ACHN (cell line): ENCODE measurements around the gene KCNE4.
A peak's percentile ranks its signal among the peaks of the same experiment; 100 is the strongest.

Experiments
- DNase-seq: peaks from one replicate; pipeline ENCODE4 v3.0.0-alpha.2; 2015
- in situ Hi-C: cut with HindIII; loops from 2 replicates; pipeline ENCODE4 v1.10.0; 2017; ENCODE audit warnings: low sequenced_read_pairs, low pct_ligation_motif_present, low pct_unique_long_range_greater_than_20kb

Gene KCNE4, protein sequence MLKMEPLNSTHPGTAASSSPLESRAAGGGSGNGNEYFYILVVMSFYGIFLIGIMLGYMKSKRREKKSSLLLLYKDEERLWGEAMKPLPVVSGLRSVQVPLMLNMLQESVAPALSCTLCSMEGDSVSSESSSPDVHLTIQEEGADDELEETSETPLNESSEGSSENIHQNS

DNA sequence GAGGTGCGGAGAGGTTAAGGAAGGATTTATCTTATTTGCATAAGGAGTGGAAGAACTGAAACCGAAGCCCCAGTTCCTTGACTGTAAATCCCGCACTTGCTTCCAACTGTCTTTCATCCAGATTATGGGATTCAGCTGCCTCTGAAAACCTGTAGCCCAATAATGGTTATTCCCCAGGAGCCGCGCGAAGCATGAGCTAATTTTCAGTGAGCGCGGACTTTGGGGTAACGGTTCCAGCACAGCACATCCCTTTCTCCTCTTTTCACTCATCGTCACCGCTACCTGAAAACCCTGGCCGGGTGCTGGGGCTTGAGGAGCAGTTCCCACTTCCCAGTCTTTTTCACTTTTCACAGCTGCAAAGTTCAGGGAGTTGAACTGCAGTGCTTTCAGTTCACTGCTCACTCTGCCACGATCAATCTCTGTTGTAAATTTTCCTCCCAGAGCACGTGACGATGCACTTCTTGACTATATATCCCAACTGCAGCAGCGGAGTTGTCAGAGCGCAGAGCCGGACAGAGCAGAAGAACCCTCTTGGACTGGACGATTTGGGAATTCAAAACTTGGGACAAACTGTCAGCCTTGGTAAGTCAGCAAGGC is at the start of gene KCNE4:
KCNE4 (plus strand) TSS at position 498 of the 597 bp plus-strand sequence. CDS start 641 bp downstream, outside the sequence.
- in situ Hi-C loops = no loop called here

DNA sequence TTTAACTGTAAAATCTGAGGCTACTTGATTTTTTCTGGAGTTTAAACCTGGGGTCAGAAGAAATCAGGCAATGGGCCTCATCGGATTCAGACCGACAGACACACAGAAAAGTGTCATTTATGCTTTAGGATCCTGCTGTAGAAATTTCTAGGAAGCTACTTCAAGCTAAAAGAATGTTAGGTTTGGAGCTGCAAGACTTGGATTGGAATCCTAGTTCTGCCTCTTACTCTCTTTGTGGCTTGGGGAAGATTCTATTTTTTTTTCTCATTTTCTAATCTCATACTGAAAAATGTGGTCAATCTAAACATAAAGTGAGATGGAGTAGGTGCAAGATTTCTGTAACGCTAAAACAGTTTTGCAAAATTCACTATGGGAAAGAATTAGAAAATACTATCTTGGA is 48.8 kb upstream of the KCNE4 start:
- in situ Hi-C loops = no loop called here
- no peak for DNase-seq

More for the DNA sequence above, at the start of gene KCNE4:
- DNase-seq = peak; percentile 26

DNA sequence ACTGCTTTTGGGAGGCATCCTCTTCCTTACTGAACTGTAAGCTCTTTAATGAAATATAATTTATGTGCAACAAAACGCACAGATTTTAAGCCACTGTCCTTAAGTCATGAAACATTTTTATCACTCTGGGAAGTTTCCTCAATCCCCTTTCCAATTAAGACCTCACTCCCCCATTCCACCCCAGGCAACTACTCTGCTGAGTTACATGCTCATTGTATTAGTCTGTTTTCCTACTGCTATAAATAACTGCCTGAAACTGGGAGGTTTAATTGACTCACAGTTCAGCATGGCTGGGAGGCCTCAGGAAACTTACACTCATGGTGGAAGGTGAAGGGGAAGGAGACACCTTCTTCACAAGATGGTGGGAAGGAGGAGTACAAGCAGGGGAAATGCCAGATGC is 46.5 kb upstream of the KCNE4 start:
- in situ Hi-C loops = no loop called here
- DNase-seq = no peak

DNA sequence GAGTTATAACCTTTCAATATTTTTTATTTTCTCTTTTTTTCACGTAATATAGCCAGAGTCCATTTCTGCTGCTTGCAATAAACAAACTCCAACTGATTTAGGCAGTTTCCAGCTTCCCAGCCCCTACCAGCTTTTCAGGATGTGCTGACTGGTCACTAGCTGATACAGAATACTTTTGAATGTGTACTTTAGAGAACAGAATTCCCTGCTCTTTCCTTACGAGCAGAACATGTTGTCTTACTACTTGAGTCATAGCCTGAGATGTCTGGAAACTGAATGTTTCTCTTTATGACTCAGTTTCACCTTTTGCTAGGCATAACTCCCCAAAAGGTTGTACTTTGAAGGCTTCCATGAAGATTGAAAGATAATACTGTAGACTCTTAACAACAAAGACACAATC is 44.5 kb upstream of the KCNE4 start:
- in situ Hi-C loops = no loop called here

DNA sequence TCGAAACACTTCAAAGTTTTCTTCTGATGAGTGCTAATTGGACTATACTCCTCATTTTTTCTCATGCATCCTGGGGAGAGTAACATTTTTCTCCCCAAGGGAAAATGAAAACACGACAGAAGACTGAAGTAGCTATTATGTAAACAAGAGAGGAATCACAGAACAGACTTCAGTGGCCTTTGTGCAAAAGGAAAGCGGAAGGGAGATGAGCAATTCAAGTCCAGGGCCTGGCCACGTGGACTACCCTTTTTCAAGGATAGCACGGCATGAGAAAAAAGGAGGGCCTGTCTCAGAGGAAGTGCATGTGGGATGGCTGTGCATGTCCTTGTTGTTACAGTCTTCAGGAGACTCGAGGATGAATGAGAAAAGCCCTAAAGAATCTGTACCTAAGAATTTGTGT is 43.8 kb upstream of the KCNE4 start:
- no peak for DNase-seq
- in situ Hi-C loops = no loop called here

More for the DNA sequence above, 44.5 kb upstream of the KCNE4 start:
- no peak for DNase-seq

DNA sequence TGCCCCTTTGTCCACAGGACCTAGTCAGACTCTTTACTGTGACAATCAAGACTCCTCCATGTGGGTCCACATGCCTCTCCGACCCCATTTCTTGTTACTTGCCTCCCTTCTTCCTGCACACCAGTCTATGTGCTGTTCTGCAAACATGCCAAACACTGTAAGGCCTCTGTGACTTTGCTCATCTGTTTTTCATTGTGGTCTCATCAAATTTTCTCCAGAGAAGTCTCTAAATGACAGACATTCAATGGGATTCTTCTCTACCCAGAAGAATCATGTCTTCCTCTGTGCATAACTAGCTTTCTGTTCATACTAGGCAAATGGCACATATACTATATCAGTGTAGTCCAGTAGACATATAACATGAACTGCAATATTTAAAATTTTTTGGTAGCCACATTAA is 43.0 kb upstream of the KCNE4 start:
- no peak for DNase-seq
- in situ Hi-C loops = no loop called here

DNA sequence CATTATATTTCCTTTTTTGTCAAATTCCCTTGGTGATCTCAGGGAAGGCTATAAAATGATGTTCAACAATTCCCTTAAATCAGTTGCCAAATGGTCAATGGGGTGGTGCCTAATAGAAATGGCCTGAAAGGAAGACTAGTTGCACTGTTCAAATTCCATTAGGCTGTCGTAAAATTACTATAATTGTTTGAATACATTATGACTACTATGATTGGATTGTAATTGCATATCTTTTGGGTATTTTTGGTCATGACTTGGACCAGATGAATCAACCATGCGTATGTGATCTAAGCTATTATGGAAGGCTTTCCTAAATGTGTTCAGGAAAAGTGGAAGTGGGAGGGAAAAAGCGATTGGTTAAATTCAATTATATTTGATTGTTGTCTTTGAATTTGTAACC is 41.3 kb upstream of the KCNE4 start:
- in situ Hi-C loops = no loop called here

DNA sequence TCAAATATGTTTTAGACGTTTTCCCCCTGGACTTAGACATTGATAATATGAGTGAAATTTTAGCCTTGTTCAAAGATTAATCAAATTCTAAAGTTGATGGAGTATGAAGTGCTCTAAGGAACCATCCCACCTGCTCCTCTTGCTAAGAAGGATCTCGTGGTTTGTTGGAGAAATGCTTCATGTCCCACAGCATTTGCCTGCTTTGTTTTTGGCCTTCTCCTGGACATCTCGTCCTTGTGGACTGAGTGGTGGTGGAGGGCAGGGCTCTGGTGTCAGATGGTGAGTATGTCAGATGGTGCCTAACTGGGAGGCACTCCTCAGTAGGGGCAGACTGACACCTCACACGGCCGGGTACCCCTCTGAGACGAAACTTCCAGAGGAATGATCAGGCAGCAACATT is 39.7 kb upstream of the KCNE4 start:
- in situ Hi-C loops = no loop called here
- no peak for DNase-seq

More for the DNA sequence above, 41.3 kb upstream of the KCNE4 start:
- no peak for DNase-seq

DNA sequence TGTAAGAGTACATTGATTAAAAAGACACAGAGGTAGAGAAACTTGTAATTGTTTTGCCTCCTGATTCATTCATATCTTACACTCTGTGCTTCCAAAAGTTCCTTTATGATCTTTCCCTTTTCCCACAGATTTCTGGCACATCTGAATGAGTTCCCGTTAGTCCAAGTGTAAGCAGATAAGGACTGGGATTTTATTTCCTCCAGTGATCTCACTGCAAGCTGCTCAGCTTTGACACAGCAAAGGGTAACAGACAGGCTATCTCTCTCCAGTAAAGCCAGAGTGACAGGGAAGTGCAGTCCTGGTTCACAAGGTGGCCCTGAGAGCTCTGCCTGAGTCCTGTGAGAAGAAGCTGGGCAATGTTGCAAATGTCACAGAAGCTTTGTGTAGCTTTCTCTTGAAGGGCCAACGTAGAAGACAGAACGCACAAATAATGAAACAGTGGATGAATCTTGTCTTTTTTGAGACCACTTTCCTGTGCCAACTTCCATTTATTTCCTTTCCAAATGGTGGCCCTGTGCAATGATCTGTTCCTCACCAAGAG is 32.5 kb upstream of the KCNE4 start:
- no peak for DNase-seq

DNA sequence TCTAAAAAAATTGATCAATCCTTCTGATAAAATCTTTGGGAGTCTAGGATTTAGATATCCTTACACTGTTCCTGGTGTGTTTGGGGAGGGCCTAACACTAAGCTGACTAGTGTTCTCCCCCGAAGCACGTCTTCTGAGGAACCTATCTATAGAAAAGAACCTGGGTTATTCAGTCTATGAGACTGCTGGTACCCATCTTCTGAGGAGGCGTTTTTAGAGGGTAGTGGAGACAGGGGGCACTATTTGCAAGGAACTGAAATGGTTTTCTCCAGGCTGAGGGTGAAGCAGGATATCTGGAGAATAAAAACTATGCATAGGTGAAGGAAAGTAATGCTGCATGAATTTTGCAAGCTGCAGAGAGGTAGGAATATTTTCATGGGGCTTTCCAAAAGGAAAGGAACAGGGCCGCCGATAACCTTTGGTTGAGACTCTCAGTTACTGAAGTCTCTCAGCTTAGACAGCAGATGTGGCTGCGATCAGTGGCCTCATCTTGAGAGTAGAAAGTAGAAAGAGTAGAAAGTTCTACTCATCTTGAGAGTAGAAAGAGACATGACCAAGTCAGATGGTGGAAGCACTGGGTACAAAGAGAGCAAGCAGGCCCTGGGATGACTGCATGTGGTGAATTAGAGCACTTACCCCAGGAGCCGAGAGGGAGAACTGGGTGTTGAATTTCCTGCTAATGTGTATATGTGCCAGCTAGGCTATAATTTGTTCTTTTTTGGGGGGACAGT is 31.8 kb upstream of the KCNE4 start:
- in situ Hi-C loops = no loop called here
- no peak for DNase-seq

More for the DNA sequence above, 32.5 kb upstream of the KCNE4 start:
- in situ Hi-C loops = no loop called here

DNA sequence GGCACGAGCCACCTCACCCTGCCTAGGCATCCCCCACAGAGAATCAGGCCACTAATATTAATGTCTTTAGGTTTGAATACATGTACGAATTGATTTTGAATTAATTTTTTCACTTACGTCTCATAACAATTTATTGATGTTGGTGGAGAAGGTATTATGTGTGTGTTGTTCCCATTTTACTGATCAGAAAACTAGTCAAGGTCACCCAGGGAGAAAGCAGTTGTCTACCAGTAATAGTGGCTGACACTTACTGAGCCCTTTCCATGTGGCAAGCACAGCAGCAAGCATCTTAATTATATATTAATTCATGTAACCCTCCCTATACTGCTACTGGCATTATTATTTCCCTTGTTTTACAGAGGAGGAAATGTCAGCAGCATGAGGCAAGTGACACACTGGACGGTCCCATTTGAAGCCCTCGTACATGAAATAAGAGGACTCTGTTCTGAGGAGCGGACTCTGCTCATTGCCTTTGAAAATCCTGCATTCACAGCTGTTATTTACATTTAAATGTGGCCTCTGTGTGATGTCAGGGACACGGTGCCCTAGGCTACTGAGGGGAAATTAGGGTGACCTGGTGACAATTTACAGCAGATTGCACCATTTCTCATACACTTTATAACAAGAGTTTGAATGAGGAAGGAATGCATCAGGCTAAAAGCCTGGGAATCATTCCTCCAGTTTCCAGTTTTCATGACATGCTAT is 30.9 kb upstream of the KCNE4 start:
- in situ Hi-C loops = no loop called here
- DNase-seq = no peak

DNA sequence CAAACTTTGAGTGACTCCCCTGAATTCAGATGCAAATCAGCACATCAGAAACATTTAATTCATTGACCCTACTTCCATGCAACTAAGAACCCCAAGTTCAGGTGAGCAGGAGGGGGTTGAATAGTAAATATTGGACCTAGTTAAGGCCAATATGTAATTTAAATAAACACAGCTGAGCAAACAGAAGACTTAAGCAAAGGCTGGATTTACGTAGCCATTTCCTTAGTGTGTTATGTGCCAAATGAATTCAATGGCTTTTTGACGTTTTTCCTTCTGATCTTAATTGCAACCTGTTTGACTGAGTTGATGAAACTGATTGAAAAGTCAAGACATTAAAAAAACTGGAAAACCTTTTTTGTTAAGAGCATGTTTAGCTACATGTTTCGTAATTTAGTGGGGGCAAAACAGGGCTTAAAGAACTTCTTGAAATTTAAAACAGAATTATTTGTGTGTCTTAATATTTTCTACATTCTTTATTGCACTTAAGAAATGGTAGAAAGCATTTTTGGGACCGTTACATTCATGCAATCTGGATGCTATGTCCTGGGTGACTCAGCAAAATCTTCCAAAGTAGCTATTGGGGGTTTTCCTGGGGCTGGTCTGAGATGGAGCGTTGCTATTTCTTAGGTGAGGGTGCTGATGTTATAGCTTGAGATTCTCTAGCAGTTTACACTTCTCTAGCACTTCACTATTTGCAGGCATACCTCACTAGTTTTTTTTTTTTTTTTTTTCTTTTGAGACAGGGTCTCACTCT is 25.5 kb upstream of the KCNE4 start:
- DNase-seq = no peak
- in situ Hi-C loops = no loop called here

DNA sequence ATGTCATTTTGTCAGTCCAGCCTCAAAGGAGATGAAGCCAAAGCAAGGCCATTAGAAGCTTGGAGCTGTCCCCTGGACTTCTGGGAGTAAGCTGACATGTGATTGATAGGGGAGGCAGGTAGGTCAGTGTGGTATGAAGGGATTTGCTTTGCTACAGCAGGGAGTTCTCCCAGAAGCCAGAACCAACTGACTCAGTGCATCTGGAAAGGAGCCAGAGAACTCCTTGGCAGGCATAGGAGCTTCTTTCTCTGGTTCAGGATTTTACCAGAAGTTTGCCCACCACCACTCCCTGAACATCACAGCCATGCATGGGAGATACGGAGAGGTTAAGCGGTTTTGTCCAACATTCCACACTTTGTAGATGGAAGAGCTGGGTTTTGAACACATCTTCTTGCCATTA is 24.5 kb upstream of the KCNE4 start:
- DNase-seq = peak; percentile 71
- in situ Hi-C loops = no loop called here

DNA sequence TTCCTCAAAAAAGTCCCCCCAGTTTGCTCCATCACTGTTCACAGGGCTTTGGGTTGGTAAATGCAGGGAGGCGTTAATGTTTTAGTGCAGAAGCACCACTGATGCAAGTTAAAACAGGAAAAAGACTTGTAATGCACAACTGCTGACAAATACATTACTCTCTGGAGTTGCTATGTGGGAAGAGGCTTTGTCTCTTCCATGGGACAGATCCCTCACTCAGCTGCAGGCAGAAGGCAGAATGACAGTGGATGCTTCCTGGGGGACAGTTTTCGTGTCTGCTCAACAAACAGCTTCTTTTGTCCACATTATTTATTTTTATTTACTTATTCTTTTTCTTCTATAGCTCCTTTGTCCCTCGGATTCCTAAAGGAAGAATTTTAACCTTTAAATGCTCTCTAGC is 22.7 kb upstream of the KCNE4 start:
- in situ Hi-C loops = no loop called here
- no peak for DNase-seq

DNA sequence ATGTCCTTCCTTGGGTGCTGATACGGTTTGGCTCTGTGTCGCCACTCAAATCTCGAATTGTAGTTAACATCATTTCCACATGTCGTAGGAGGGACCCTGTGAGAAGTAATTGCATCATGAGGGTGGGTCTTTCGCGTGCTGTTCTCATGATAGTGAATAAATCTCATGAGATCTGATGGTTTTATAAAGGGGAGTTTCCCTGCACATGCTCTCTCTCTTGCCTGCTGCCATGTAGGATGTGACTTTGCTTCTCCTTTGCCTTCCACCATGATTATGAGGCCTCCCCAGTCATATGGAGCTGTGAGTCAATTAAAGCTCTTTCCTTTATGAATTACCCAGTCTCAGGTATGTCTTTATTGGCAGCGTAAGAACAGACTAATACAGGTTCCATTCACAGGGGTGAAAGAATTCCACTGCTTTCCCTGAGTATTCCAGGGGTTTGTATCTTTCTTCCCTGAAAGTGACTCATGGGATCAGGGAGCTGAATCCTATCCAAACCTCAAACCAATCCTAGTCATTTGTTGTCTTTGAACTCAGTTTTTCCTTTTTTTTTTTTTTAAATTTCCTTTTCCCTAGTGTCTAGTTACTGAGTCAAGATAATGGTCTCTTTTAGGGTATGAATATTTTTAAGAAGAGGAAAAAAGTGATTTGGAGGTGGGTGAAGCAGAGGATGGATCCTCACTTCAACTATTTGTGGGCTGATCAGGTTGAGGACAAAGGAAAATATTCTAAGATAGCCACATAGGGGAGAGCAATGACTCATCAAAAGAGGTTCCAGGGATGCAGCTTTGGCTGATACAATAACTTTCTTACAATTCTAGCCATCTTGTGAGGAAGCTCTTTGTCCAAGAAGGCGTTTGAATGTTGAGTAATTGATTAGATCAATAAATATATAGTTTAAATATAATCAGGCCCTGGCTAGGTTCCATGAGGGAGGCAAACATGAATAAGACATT is 19.5 kb upstream of the KCNE4 start:
- in situ Hi-C loops = no loop called here
- no peak for DNase-seq

DNA sequence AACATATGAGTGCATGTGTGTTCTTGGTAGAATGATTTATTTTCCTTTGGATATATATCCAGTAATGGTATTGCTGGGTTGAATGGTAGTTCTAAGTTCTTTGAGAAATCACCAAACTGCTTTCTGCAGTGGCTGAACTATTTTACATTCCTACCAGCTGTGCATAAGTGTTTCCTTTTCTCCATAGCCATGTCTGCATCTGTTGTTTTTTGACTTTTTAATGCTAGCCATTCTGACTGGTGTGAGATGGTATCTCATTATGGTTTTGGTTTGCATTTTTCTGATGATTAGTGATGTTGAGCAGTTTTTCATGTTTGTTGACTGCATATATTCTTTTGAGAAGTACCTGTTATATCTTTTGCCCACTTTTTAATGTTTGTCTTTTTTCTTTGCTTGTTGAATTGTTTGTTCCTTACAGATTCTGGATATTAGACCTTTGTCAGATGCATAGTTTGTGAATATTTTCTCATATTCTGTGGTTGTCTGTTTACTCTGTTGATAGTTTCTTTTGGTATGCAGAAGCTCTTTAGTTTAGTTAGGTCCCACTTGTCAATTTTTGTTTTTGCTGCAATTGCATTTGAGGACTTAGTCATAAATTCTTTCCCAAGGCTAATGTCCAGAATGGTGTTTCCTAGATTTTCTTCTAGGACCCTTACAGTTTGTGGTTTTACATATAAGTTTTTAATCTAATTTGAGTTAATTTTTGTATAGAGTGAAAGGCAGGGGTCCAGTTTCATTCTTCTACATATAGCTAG is 17.6 kb upstream of the KCNE4 start:
- DNase-seq = no peak
- in situ Hi-C loops = no loop called here
